GM18873 (cell line): ENCODE results near the gene RHOJ.
"Not testable (repeated sequence)": the region's sequence is repeated elsewhere in the genome, so short reads cannot be mapped to it uniquely, and the experiment has no call there.

ENCODE experiments used
- ATAC-seq: cut with Tn5 transposase; IDR thresholded peaks from one replicate; pipeline ENCODE4 v1.9.1; 2021; ENCODE audit warnings: mild to moderate bottlenecking, moderate library complexity, moderate number of reproducible peaks; ENCODE audit not compliant: unreplicated experiment, low FRiP score

The RHOJ gene

GRCh38 chr14:63290741-63291430 lies 86.6 kb downstream of the RHOJ start:
- ATAC-seq, result no peak

GRCh38 chr14:63292805-63293204 lies 88.6 kb downstream of the RHOJ start:
- ATAC-seq, result no peak

- peak; percentile 48 for ATAC-seq
Observed at GRCh38 chr14:63295231-63295685, 91.0 kb downstream of the RHOJ start.

GRCh38 chr14:63296060-63296563 lies 91.9 kb downstream of the RHOJ start:
- peak; percentile 65 for ATAC-seq

GRCh38 chr14:63297372-63298063 lies 93.3 kb downstream of the RHOJ start:
- ATAC-seq, result no peak

GRCh38 chr14:63299351-63300110 lies 95.3 kb downstream of the RHOJ start:
- no peak for ATAC-seq

GRCh38 chr14:63300854-63301253 lies 96.6 kb downstream of the RHOJ start:
- ATAC-seq, result no peak

- ATAC-seq, result no peak
Observed at GRCh38 chr14:63301891-63302534, 97.8 kb downstream of the RHOJ start.

- ATAC-seq, result not testable (repeated sequence)
Observed at GRCh38 chr14:63304429-63304828, 100.2 kb downstream of the RHOJ start.

- no peak for ATAC-seq
Observed at GRCh38 chr14:63308723-63309317, 104.6 kb downstream of the RHOJ start.

GRCh38 chr14:63318835-63319234 lies 114.6 kb downstream of the RHOJ start, which contains the start of gene GPHB5:
Gene GPHB5 (minus strand): TSS chr14:63318935. CDS start chr14:63317849, 1,086 bp downstream.
- ATAC-seq, result no peak

GRCh38 chr14:63322472-63322871 lies 118.2 kb downstream of the RHOJ start:
- no peak for ATAC-seq

GRCh38 chr14:63322897-63323573 lies 118.8 kb downstream of the RHOJ start:
- no peak for ATAC-seq

- no peak for ATAC-seq
Observed at GRCh38 chr14:63326840-63327239, 122.6 kb downstream of the RHOJ start.

- ATAC-seq, result no peak
Observed at GRCh38 chr14:63328787-63329737, 124.8 kb downstream of the RHOJ start.

GRCh38 chr14:63342371-63342770 lies 138.1 kb downstream of the RHOJ start:
- ATAC-seq, result no peak
